IMR-90 (cell line): Measurements from ENCODE around the gene SF3B3. TPM values are rescaled to one million over a fixed set of nuclear protein-coding genes. Genes with fewer than 3 reads are reported as not detected.

Experiments used
- ATAC-seq: fragments of 200-7000 bp; cut with Tn5 transposase; 2 replicates; pipeline ENCODE4 v1.9.1; 2020; ENCODE audit warnings: low read depth, mild to moderate bottlenecking, moderate library complexity
- BruUV-seq: library from RNA; stranded (reverse); fragments of 400-500 nt; replicated peaks from 2 replicates; lab custom pipeline; 2021; lab: Mats Ljungman, UMichigan
- CTCF ChIA-PET: fragments of 300-600 bp; formaldehyde crosslinking; extraction: SDS; loops from one replicate; lab custom pipeline; 2021; ENCODE audit warnings: antibody characterized with exemption; lab: Yijun Ruan, JAX
- POLR2A ChIA-PET: fragments of 300-600 bp; sonication (Branson Sonifier 250); formaldehyde crosslinking; loops from one replicate; lab custom pipeline; 2022; ENCODE audit warnings: antibody characterized with exemption; ENCODE audit not compliant: unreplicated experiment; lab: Charles Lee
- DNase-seq: peaks from one replicate; pipeline ENCODE4 v3.0.0; 2013
- H2AFZ ChIP-seq: replicated peaks from 2 replicates; pipeline ENCODE3; 2013; ENCODE audit warnings: low read length, mild to moderate bottlenecking; ENCODE audit not compliant: poor library complexity
- H2AK5ac ChIP-seq: 2 replicates; pipeline ENCODE4 v1.6.1; 2013; ENCODE audit warnings: low read depth, low read length, inconsistent platforms
- H2AK9ac ChIP-seq: replicated peaks from 2 replicates; pipeline ENCODE3; 2013; ENCODE audit warnings: mild to moderate bottlenecking, low read depth, low read length, moderate library complexity; ENCODE audit not compliant: poor library complexity
- H2BK120ac ChIP-seq: 2 replicates; pipeline ENCODE4 v1.6.1; 2013; ENCODE audit warnings: low read depth, low read length, inconsistent platforms
- H2BK15ac ChIP-seq: 3 replicates; pipeline ENCODE4 v1.6.1; 2013; ENCODE audit warnings: low read depth, low read length, inconsistent platforms
- H2BK20ac ChIP-seq: 2 replicates; pipeline ENCODE4 v1.6.1; 2013; ENCODE audit warnings: low read depth, mild to moderate bottlenecking, inconsistent platforms, low read length, moderate library complexity
- H2BK5ac ChIP-seq: 2 replicates; pipeline ENCODE4 v1.6.1; 2013; ENCODE audit warnings: mild to moderate bottlenecking, low read depth, low read length, inconsistent platforms; ENCODE audit not compliant: poor library complexity, severe bottlenecking
- H3K14ac ChIP-seq: replicated peaks from 2 replicates; pipeline ENCODE4 v1.6.1; 2013; ENCODE audit warnings: low read depth, low read length, inconsistent platforms
- H3K18ac ChIP-seq: 2 replicates; pipeline ENCODE4 v1.6.1; 2013; ENCODE audit warnings: low read depth, low read length, control low read depth
- H3K23ac ChIP-seq: 2 replicates; pipeline ENCODE4 v1.6.1; 2013; ENCODE audit warnings: low read depth, low read length, inconsistent platforms
- H3K27ac ChIP-seq: 2 replicates; pipeline ENCODE4 v1.5.1; 2013; ENCODE audit warnings: mild to moderate bottlenecking, control low read depth, low read length; ENCODE audit not compliant: insufficient read depth
- H3K27me3 ChIP-seq: 2 replicates; pipeline ENCODE4 v1.6.1; 2013; ENCODE audit warnings: low read length; ENCODE audit not compliant: control insufficient read depth, insufficient read depth
- H3K36me3 ChIP-seq: 2 replicates; pipeline ENCODE4 v1.6.1; 2013; ENCODE audit warnings: low read length, mixed read lengths; ENCODE audit not compliant: control insufficient read depth, insufficient read depth
- H3K4ac ChIP-seq: 2 replicates; pipeline ENCODE4 v1.6.1; 2013; ENCODE audit warnings: low read depth, low read length, inconsistent platforms
- H3K4me1 ChIP-seq: 2 replicates; pipeline ENCODE4 v1.6.1; 2013; ENCODE audit warnings: low read length, mixed read lengths; ENCODE audit not compliant: control insufficient read depth, insufficient read depth
- H3K4me2 ChIP-seq: 2 replicates; pipeline ENCODE4 v1.6.1; 2013; ENCODE audit warnings: low read depth, mild to moderate bottlenecking, control low read depth, low read length, moderate library complexity
- H3K4me3 ChIP-seq: 2 replicates; pipeline ENCODE4 v1.5.1; 2013; ENCODE audit warnings: low read depth, mild to moderate bottlenecking, control low read depth, low read length, moderate library complexity; ENCODE audit not compliant: insufficient read depth
- H3K56ac ChIP-seq: 2 replicates; pipeline ENCODE4 v1.6.1; 2013; ENCODE audit warnings: low read length, inconsistent platforms; ENCODE audit not compliant: insufficient read depth; ENCODE audit errors: extremely low read depth
- H3K79me1 ChIP-seq, 2 experiments: 2 replicates each; pipeline ENCODE4 v1.6.1; 2013; ENCODE audit warnings: low read length in 2 of 2, inconsistent platforms in 1 of 2, low read depth in 1 of 2
- H3K9ac ChIP-seq: 2 replicates; pipeline ENCODE4 v1.6.1; 2013; ENCODE audit warnings: low read depth, low read length, control low read depth
- H3K9me1 ChIP-seq: 2 replicates; pipeline ENCODE4 v1.6.1; 2013; ENCODE audit warnings: low read length, inconsistent platforms; ENCODE audit not compliant: insufficient read depth
- H3K9me3 ChIP-seq: 2 replicates; pipeline ENCODE4 v1.6.1; 2013; ENCODE audit warnings: low read length; ENCODE audit not compliant: control insufficient read depth, insufficient read depth
- H4K20me1 ChIP-seq: 2 replicates; pipeline ENCODE4 v1.6.1; 2013; ENCODE audit warnings: low read length, inconsistent platforms; ENCODE audit not compliant: insufficient read depth
- H4K5ac ChIP-seq: 2 replicates; pipeline ENCODE4 v1.6.1; 2013; ENCODE audit warnings: mild to moderate bottlenecking, low read depth, low read length, control low read depth
- H4K8ac ChIP-seq, 2 experiments: 2 replicates each; pipeline ENCODE4 v1.6.1; 2013; ENCODE audit warnings: low read depth in 2 of 2, low read length in 2 of 2, control low read depth in 1 of 2, inconsistent platforms in 1 of 2
- H4K91ac ChIP-seq: 2 replicates; pipeline ENCODE4 v1.6.1; 2013; ENCODE audit warnings: low read depth, low read length, inconsistent platforms; ENCODE audit not compliant: insufficient read depth
- ELK1 ChIP-seq: fragments of 150-350 bp; IDR thresholded peaks from 2 replicates; pipeline ENCODE4 v1.6.1; 2016; ENCODE audit warnings: low read depth, mild to moderate bottlenecking, low read length, moderate library complexity, borderline replicate concordance
- MAFK ChIP-seq: IDR thresholded peaks from 2 replicates; pipeline ENCODE4 v1.6.1; 2012; ENCODE audit warnings: low read depth, low read length, improper control_type of control experiment
- MAZ ChIP-seq: IDR thresholded peaks from 2 replicates; pipeline ENCODE4 v1.6.1; 2012; ENCODE audit warnings: low read depth, mild to moderate bottlenecking, low read length, improper control_type of control experiment, moderate library complexity, borderline replicate concordance
- NFE2L2 ChIP-seq: fragments of 150-350 bp; IDR thresholded peaks from 2 replicates; pipeline ENCODE4 v1.6.1; 2016; ENCODE audit warnings: low read depth, mild to moderate bottlenecking, low read length
- RCOR1 ChIP-seq: IDR thresholded peaks from 2 replicates; pipeline ENCODE4 v1.6.1; 2012; ENCODE audit warnings: mild to moderate bottlenecking, low read length, improper control_type of control experiment; ENCODE audit not compliant: insufficient replicate concordance
- WGBS, 2 experiments: methylation state at CpG; one replicate each; pipeline versions ENCODE4 v1.1.5 to v1.1.7; 2013; ENCODE audit warnings: missing lambda C conversion rate in 2 of 2; ENCODE audit not compliant: insufficient read length in 1 of 2; ENCODE audit errors: extremely low coverage in 2 of 2; 5-methylcytosine and 5-hydroxymethylcytosine counted together
- dilution Hi-C: fragments of 300-500 bp; cut with HindIII; formaldehyde crosslinking; loops from one replicate; pipeline ENCODE4 v1.14.3; 2018; ENCODE audit warnings: low sequenced_read_pairs; ENCODE audit not compliant: unreplicated experiment
- in situ Hi-C: fragments of 300-500 bp; cut with MboI; formaldehyde crosslinking; loops from 3 replicates; pipeline ENCODE4 v1.14.3; 2019; ENCODE audit warnings: low sequenced_read_pairs, inconsistent platforms, mixed read lengths
- intact Hi-C: fragments of 100-400 bp; cut with micrococcal nuclease; formaldehyde crosslinking; loops from 2 replicates; pipeline ENCODE4 v1.10.0; 2022
- polyA plus RNA-seq, 3 experiments: library from polyadenylated mRNA; depleted of rRNA; stranded (reverse); fragments of >200 nt; gene quantifications; 2 replicates each; pipeline ENCODE4 v1.2.3, GENCODE V29; 2012; ENCODE audit warnings: low replicate concordance in 1 of 3
- total RNA-seq: library from RNA; depleted of rRNA; stranded (reverse); fragments of >200 nt; gene quantifications from 2 replicates; pipeline ENCODE4 v1.2.3, GENCODE V29; 2012

Gene SF3B3
- total and polyA plus RNA-seq, 2 of the 4 experiments (the other 2 are of a cell fraction): 97.9 to 134 TPM

DNA sequence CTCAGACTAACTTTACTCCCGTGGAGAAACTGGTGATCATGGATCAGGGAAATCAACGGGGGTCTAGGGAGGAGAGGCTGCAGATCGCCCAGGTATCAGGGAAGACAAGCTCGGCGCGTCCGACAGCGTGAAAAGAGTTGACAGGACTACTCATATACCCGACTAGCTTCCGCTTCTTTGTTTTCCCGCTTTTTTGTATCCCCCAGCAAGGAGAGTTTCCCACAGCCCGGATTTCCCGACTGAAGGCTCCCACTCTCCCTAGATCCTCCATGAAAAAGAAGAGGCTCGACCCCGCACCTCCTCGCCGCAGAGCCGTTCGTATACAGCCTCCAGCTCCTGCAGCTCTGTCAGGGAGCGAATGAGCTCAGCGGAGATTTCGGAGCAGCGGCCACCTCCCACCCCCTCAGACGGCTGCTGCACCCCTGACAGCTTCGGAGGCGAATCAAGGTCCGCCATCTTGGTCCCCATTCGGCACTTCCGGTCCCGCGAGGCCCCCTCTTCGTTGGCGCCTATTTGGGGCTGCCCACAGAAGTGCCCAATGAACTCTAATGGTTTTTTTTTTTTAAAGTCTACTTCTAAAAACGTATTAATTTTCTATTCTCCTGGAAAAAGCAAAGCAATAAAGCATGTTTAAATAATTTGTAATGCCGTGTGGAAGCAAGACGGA lies 407 bp upstream of the SF3B3 start, which contains the start of gene COG4:
Gene COG4 (minus strand): TSS at position 479 of the 667 bp plus-strand sequence. CDS start 11 bp downstream, at position 468.
- Histone ChIP-seq H2AK9ac (peak within 1 kb of the TSS; percentile 98), H3K9ac (peak within 1 kb of the TSS; percentile 94), H3K23ac (peak within 1 kb of the TSS; percentile 91), H3K18ac (peak within 1 kb of the TSS; percentile 8), H2BK20ac (no peak within 1 kb of the TSS), H3K4me2 (peak within 1 kb of the TSS; percentile 87), H3K27me3 (no peaks in the 10 kb centered on the region), H3K14ac (peak within 1 kb of the TSS; percentile 96), H2BK120ac (peak within 1 kb of the TSS; percentile 45; the same call in 1 of the 2 replicates), H3K9me3 (no peaks in the 10 kb centered on the region), H4K8ac (peak within 1 kb of the TSS; percentile 98), H3K36me3 (peaks cover 8% of the 10 kb centered on the region), H3K9me1 (peaks cover 3% of the 10 kb centered on the region), H4K20me1 (peaks cover 31% of the 10 kb centered on the region), H3K4ac (peak within 1 kb of the TSS; percentile 93), H4K91ac (peak within 1 kb of the TSS; percentile 94), H3K4me3 (peak within 1 kb of the TSS; percentile 63), H3K4me1 (peaks cover 3% of the 10 kb centered on the region; the same call in 1 of the 2 replicates), H2AK5ac (peak within 1 kb of the TSS; percentile 93), H2BK15ac (no peak within 1 kb of the TSS; the same call in 2 of the 3 replicates), H3K79me1 (peaks cover 5 to 43% of the 10 kb centered on the region in 2 experiments), H4K5ac (peak within 1 kb of the TSS; percentile 52), H3K27ac (peak within 1 kb of the TSS; percentile 79), H2AFZ (peak within 1 kb of the TSS; percentile 89), H2BK5ac (peak within 1 kb of the TSS; percentile 64), H3K56ac (peak within 1 kb of the TSS; percentile 95)
- in situ Hi-C loops (no loop called here), dilution Hi-C loops (no loop called here), intact Hi-C loops (loop anchor here (1.0 kb wide), 1 partner anchor 142 kb away; no protein-coding TSS in a partner anchor)
- DNase-seq (peak; percentile 79), ATAC-seq (peak; percentile 88)
- CTCF ChIA-PET: interaction anchor here (0.6 kb wide), 1 partner anchor 34 kb away, joined by 5 read pairs; no protein-coding TSS in a partner anchor
- POLR2A ChIA-PET: no interaction called here
- BruUV-seq: no TSS peak
- 0% methylated on average over 10 of the region's 36 CpGs; no CpG with 5 or more reads in 1 of the 2 experiments for WGBS, 2 experiments
- TF ChIP-seq RCOR1 (no peak), MAZ (peak; percentile 55; the same call in 1 of the 2 replicates), MAFK (no peak), ELK1 (0 out of 2 replicates have a peak, but pooled peaks have one; percentile 76), NFE2L2 (no peak)
